Activated CD4-positive, alpha-beta T cell treated with anti-CD3 and anti-CD28 coated beads for 24 hours (primary cell): ENCODE measurements around the gene ATF7IP.
A peak's percentile ranks its signal among the peaks of the same experiment; 100 is the strongest.
"Not testable (repeated sequence)": the region's sequence is repeated elsewhere in the genome, so short reads cannot be mapped to it uniquely, and the experiment has no call there.

Experiments
- DNase-seq, 2 donors: peaks; one replicate each; pipeline ENCODE4 v3.0.0-alpha.2; 2020; ENCODE audit warnings: low read depth in 2 of 2

The ATF7IP gene, protein sequence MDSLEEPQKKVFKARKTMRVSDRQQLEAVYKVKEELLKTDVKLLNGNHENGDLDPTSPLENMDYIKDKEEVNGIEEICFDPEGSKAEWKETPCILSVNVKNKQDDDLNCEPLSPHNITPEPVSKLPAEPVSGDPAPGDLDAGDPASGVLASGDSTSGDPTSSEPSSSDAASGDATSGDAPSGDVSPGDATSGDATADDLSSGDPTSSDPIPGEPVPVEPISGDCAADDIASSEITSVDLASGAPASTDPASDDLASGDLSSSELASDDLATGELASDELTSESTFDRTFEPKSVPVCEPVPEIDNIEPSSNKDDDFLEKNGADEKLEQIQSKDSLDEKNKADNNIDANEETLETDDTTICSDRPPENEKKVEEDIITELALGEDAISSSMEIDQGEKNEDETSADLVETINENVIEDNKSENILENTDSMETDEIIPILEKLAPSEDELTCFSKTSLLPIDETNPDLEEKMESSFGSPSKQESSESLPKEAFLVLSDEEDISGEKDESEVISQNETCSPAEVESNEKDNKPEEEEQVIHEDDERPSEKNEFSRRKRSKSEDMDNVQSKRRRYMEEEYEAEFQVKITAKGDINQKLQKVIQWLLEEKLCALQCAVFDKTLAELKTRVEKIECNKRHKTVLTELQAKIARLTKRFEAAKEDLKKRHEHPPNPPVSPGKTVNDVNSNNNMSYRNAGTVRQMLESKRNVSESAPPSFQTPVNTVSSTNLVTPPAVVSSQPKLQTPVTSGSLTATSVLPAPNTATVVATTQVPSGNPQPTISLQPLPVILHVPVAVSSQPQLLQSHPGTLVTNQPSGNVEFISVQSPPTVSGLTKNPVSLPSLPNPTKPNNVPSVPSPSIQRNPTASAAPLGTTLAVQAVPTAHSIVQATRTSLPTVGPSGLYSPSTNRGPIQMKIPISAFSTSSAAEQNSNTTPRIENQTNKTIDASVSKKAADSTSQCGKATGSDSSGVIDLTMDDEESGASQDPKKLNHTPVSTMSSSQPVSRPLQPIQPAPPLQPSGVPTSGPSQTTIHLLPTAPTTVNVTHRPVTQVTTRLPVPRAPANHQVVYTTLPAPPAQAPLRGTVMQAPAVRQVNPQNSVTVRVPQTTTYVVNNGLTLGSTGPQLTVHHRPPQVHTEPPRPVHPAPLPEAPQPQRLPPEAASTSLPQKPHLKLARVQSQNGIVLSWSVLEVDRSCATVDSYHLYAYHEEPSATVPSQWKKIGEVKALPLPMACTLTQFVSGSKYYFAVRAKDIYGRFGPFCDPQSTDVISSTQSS

DNA sequence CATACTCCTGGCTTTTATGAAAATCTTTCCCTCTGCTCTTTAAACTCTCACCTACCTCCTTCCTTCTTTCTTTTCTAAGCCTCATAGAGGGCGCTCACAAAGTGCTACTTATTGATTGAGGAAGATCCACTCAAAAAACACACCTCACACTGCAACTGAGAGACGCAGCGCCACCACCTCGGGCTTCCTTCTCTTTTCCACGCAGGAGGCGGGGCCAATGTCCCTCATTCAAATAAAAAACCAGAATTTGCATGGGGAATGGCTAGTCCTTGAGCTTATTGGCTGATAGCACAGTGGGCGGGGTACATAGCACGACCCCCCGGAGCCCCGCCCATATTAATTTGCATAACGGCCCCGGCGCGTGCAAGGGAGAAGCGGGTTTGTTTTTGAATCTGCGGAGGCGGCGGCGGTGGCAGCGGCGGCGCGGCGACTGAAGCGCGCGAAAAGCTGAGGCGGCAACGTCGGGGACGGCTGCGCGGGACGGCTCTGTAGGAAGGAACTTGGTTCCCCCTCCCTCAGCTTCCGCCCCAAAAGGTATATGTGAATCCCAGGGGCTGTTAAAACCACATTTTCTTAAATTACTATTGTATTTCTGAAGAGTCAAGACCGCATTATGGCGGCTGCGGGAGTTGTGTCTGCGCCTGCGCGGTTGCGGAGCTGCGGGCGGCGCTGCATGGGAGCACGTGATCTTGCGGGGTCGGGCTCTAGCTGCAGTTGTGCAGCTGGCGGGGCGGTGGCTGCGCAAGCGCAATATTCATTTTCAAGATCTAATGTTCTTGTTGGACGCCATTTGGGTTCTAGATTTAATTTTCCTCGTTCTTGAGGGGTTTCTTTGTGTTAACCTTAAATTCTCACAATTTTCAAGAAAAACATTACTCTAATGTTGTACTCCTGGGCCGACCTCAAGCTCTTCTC, at the start of gene ATF7IP:
TSS of gene ATF7IP (plus strand) at position 389 of the 915 bp plus-strand sequence. CDS start 58,234 bp downstream, outside the sequence.
- peak; percentile 85 to 93 for DNase-seq

DNA sequence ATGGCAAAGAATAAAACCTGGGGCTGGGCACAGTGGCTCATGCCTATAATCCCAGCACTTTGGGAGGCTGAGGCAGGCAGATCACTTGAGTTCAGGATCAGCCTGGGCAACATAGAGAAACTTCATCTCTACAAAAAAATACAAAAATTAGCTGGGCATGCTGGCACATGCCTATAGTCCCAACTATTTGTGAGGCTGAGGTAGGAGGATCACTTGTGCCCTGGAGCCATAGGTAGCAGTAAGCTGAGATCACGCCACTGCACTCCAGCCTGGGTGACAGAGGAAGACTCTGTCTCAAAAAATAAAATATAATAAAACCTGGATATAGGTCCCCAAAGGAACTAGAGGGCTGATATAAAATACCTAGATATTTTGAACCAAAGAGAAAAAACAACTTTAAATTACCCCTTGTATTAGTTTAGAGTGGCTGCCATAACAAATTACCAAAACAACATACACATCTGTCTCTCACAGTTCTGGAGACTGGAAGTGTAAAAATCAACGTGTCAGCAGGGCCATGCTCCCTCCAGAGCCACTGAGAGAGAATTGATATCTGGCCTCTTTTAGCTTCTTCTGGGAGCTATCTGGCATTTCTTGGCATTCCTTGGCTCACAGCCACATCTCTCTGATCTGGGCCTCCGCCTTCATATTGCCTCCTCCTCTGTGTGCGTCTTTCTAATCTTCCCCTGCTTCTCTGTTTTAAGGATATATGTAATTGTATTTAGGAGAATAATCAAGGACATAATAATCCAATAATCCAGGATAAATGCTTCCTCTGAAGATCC, 47.9 kb upstream of the ATF7IP start:
- no peak for DNase-seq

DNA sequence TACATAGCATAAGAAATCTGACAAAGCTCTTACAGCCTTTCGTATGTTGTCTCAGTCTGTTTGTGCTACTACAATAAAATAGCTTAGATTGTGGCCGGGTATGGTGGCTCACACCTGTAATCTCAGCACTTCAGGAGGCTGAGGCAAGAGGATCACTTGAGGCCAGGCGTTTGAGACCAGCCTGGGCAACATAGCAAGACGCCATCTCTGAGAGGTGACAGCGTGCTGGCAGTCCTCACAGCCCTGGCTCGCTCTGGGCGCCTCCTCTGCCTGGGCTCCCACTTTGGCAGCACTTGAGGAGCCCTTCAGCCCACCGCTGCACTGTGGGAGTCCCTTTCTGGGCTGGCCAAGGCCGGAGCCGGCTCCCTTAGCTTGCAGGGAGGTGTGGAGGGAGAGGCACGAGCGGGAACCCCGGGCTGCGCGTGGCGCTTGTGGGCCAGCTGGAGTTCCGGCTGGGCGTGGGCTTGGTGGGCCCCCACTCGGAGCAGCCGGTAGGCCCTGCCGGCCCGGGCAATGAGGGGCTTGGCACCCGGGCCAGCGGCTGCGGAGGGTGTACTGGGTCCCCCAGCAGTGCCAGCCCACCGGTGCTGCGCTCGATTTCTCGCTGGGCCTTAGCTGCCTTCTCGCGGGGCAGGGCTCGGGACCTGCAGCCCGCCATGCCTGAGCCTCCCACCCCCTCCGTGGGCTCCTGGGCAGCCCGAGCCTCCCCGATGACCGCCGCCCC, 45.6 kb upstream of the ATF7IP start:
- not testable (repeated sequence) for DNase-seq

DNA sequence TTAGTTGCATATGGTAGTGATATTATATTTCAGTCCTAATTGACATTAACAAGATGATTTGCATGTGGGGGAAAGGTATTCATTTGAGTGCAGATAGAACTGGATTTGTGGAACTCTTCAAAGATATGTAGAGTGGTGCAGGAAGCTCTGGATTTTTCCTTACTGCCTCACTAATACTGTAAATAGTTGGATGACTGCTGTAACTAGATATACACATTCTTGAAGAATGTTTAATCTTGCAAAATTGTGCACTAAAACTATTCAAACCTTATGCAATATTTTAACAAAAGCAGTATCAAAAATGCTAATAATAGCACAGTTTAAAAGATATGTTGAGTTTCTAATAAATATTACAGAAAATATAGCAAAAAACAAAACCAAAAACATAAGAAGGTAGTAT, 43.1 kb upstream of the ATF7IP start:
- DNase-seq = no peak

DNA sequence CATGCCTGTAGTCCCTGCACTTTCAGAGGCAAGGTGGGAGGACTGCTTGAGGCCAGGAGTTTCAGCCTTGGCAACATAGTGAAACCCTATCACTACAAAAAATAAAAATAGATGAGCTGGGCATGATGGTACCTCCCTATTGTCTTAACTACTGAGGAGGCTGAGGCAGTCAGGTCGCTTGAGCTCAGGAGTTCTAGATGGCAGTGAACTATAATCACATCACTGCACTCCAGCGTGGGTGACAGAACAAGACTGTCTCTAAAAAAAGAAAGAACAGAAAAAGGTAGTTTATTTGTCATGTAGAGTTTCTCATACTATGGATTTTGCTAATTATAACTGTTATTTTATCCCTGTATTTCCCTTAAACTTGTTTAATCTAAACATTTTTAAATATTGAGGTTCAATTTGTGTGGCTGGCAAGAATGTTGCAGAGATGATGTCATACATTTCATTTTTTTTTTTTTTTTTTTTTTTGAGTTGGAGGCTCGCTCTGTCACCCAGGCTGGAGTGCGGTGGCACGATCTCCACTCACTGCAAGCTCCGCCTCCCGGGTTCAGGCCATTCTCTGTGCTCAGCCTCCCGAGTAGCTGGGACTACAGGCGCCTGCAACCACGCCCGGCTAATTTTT, 39.7 kb upstream of the ATF7IP start:
- DNase-seq = no peak

DNA sequence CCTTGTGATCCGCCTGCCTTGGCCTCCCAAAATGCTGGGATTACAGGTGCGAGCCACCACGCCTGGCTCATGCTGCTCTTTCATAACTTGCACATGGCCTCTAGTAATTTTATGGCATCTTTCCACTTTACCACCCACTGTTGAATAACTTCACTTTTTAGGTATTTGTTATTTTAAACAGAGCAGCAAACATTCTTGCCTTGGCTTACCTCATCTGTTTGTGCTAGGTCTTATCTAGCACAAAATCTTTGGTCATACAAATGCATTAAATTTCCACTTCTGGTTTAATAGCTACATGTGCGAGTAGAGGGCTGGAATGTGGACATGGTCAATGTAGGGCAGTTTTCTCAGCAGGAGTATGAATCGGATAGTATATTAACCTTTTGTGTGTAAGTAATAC, 38.8 kb upstream of the ATF7IP start:
- DNase-seq = no peak

DNA sequence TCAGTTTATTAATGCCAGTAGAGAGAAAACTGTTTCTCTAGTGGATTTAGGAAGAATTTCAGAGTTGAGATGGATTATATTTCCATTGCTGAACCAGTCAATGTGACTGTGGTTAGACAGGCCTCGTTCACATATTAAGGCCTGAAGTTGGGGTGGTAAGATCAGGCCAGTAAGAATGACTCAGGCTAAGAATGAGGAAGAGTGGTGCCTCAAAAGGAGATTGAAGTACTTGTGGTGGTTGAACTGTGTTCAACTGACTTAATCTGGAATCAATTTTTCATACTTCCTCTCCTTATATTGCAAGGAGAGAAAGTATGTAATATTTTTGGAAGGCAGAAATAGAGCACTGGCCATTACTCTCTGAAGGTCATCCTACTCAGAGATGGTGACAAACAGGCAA, 37.8 kb upstream of the ATF7IP start:
- no peak for DNase-seq

DNA sequence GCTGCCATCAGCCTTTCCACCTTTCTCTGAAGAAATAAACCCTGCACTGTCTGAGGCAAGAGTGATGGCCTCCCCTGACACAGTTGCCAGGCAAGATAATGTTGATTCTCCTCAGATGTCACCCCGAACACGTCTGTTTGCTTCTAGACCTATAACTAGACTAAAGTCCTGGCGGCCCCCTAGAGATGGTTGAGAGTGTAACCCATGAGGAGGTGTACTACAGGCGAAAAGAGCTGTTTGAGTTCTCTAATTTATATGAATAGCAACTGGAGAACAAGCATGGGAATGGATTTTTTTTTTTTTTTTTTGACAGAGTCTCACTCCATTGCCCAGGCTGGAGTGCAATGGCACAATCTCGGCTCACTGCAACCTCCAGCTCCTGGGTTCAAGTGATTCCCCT, 33.0 kb upstream of the ATF7IP start:
- DNase-seq = no peak

DNA sequence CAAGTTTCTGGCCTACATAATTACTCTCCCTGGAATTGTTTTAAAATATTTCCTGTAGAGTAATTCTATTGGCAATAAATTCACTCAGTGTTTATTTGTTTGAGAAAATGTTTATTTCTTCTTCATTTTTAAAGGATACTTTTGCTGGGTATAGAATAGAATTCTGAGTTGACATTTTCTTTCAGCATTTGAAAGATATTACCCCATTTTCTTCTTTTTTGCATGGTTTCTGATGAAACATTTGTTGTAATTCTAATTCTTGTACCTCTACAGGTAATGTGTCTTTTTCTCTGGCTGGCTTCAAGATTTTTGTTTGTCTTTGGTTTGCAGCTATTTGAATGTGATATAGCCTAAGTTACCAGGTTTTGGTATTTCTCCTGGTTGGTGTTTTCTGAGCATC, 25.1 kb upstream of the ATF7IP start:
- DNase-seq = no peak

DNA sequence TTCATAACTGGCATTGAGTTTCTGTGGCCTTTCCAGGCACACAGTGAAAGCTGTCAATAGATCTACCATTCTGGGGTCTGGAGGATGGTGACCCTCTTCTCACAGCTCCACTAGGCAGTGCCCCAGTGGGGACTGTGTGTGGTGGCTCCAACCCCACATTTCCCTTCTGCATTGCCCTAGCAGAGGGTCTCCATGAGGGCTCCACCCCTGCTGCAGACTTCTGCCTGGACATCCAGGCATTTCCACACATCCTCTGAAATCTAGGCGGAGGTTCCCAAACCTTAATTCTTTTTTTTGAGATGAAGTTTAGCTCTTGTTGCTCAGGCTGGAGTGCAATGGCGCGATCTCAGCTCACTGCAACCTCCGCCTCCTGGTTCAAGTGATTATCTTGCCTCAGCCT, 14.0 kb upstream of the ATF7IP start:
- not testable (repeated sequence) for DNase-seq

DNA sequence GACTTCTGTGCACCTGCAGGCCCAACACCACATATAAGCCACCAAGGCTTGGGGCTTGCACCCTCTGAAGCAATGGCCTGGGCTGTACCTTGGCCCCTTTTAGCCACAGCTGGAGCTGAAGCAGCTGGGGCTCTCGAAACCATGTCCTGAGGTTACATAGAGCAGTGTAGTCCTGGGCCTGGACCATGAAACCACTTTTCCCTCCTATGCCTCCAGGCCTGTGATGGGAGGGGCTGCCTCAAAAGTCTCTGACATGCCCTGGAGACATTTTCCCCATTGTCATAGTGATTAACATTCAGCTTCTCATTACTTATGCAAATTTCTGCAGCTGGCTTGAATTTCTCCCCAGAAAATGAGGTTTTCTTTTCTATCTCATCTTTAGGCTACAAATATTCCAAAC, 13.4 kb upstream of the ATF7IP start:
- not testable (repeated sequence) for DNase-seq

DNA sequence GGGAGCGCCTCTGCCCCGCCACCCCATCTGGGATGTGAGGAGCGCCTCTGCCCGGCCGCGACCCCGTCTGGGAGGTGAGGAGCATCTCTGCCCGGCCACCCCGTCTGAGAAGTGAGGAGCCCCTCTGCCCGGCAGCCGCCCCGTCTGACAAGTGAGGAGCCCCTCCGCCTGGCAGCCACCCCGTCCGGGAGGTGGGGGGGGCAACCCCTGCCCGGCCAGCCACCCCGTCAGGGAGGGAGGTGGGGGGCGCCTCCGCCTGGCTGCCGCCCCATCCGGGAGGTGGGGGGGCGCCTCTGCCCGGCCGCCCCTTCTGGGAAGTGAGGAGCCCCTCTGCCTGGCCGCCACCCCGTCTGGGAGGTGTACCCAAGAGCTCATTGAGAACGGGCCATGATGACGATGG, 10.8 kb upstream of the ATF7IP start:
- not testable (repeated sequence) for DNase-seq

DNA sequence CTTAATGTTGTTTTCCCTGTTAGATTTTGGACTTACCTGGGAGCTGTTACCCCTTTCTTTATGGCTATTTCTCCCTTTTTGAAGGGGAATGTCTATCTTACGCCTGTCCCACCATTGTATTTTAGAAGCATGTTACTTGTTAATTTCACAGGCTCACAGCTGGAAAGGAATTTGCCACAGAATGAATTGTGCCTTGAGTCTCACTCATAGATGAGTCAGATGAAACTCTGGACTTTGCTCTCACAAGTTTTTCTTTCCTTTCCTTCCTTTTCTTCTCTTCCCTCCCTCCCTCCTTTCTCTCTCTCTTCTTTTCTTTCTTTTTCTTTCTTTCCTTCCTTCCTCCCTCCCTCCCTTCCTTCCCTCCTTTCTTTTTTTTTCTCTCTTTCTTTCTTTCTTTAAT, 9.3 kb upstream of the ATF7IP start:
- no peak for DNase-seq

DNA sequence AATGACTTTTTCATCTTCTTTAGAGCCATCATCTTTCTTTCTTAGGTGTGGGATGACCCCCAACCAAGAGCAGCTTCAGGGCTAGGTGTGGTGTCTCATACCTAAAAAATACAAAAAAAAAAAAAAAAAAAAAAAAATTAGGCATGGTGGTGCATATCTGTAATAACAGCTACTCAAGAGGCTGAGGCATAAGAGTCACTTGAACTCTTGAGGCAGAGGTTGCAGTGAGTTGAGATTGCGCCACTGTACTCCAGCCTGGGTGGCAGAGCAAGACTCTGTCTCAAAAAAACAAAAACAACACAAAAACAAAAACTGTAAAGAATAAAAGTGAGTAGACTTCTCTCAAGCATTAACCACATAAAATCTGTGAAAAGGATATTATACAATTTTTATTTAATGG, 8.0 kb upstream of the ATF7IP start:
- no peak for DNase-seq

DNA sequence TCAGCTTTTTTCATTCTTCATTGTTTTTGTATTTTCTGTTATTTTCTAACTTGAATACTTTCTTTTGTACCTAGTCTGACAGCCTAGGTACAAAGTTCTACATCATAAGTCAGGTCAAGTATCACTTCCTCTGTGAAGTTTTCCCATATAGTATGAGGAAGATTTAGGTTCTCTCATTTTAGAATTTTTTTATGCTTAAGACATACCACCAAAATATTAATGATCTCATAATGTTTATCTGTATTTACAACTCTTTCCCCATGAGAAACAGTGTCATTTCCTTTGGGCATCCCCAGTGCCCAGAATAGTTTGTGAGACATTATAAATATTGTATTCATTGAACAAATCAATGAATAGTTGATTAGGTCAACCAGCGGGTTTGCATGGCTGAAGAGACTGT, 3.1 kb upstream of the ATF7IP start:
- no peak for DNase-seq

DNA sequence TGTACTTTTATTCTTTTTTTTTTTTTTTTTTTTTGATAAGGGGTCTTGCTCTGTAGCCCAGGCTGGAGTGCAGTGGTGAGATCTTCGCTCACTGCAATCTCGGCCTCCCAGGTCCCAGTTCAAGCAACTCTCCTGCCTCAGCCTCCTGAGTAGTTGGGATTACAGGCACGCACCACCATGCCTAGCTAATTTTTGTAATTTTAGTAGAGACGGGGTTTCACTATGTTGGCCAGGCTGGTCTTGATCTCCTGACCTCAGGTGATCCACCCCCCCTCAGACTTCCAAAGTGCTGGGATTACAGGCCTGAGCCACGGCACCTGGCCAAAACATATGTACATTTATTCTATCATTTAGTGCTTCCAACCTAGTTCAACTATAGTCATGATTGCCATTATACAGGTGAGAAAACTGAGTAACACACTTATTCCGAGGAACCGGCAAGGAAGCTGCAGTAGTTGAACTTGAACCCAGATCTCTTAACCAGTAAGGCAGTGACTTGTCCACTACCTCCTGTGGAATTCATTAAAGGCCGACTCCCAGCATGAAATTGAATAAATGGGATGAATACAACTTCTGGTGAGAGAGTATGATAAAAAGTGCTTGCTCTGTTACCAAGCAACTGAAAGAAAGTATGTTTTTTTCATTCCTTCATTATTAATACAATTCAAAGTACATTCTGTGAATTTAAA, 755 bp upstream of the ATF7IP start:
- no peak for DNase-seq

DNA sequence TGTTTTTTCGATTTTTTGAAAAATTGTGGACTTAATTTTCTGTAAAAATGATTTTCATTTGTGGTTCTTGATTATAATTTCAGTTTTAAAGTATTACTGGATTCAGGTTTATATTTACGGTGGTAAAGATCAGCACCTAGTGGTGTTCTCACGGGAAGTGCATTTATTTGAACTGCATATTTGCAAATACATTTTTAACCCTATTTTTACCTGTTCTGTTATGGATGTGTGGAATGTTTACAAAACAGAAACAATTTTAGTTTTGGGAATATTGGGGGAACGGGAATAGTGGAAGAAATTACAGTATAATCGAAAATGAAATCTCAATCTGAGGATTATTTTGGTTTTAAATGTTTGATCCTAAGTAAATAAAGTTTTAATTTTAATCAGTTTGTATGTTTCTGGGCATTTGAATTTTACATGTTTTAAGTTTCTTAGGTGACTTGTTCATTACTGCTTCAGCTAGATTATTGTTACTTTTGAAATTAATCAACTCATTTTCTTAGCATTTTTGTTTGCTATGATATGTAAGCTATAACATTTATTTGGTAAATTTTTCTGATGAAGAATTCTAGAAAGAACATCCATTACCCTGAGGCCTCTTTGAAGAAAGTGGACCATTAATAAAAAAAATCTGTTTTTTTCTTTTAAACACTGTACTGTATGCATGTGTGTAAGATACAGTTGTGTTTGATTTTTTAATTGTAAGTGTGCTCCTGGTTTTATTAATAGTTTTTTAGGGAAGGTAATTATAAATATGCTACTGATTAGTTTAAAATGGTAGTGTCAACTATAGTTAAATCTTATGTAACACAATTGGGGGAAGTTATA, 942 bp downstream of the ATF7IP start:
- no peak for DNase-seq
